HFF-Myc (cell line): Measurements from ENCODE around the gene CCDC197.

Source experiments
- DNase-seq: peaks from one replicate; pipeline ENCODE4 v3.0.0-alpha.2; 2011; ENCODE audit warnings: low read depth; ENCODE audit errors: extremely low read depth
- H3K4me3 ChIP-seq: replicated peaks from 2 replicates; pipeline ENCODE4 v1.5.1; 2011; ENCODE audit warnings: low read depth, mild to moderate bottlenecking, control low read depth, low read length
- CTCF ChIP-seq: IDR thresholded peaks from 2 replicates; pipeline ENCODE4 v1.5.1; 2012; ENCODE audit warnings: mild to moderate bottlenecking, low read depth, low read length, control low read depth; ENCODE audit errors: missing control alignments

Gene CCDC197

GRCh38 chr14:93997082-93997481, at the start of gene CCDC197:
Gene CCDC197 (plus strand): TSS chr14:93997301. CDS start chr14:93998132, 831 bp downstream.
- TF ChIP-seq CTCF = no peak
- no peak for DNase-seq
- no peak within 1 kb of the TSS for H3K4me3 ChIP-seq

- H3K4me3 ChIP-seq = no peak overlapping the region
- TF ChIP-seq CTCF = no peak
- no peak for DNase-seq
Observed at GRCh38 chr14:93949511-93950075, 47.5 kb upstream of the CCDC197 start.

GRCh38 chr14:93950948-93951634, 46.0 kb upstream of the CCDC197 start:
- H3K4me3 ChIP-seq = no peak overlapping the region
- TF ChIP-seq CTCF = no peak
- no peak for DNase-seq

- H3K4me3 ChIP-seq = no peak overlapping the region
- TF ChIP-seq CTCF = no peak
- DNase-seq = no peak
Observed at GRCh38 chr14:93951635-93952540, 45.2 kb upstream of the CCDC197 start.

GRCh38 chr14:93952829-93953228, 44.3 kb upstream of the CCDC197 start:
- DNase-seq = no peak
- no peak for TF ChIP-seq CTCF
- H3K4me3 ChIP-seq = no peak overlapping the region

GRCh38 chr14:93953263-93953662, 43.8 kb upstream of the CCDC197 start:
- DNase-seq = no peak
- no peak for TF ChIP-seq CTCF

More at GRCh38 chr14:93953263-93953662, 43.8 kb upstream of the CCDC197 start:
- no peak overlapping the region for H3K4me3 ChIP-seq
